ENCODE data around the gene MAP2. TPM values are rescaled to one million over a fixed set of nuclear protein-coding genes. Genes with fewer than 3 reads are reported as not detected.

Gene MAP2
- total and polyA plus RNA-seq, 2 experiments from 2014 or later, result 2.9 to 4.4 TPM

- TF ChIP-seq CREB1 (CRISPR knock-in tag; IDR thresholded peaks at IDR 0.05; ENCODE audit: low read depth) (no peak), ZNF462 (CRISPR knock-in tag; IDR thresholded peaks at IDR 0.05) (no peak), ETS1 (IDR thresholded peaks at IDR 0.05) (no peak), POLR2AphosphoS5 (IDR thresholded peaks at IDR 0.05; ENCODE audit: low read depth) (no peak), STAT1 (IDR thresholded peaks at IDR 0.05; ENCODE audit: unreplicated experiment) (no peak), EZH2 (IDR thresholded peaks at IDR 0.05; ENCODE audit: low read depth, unreplicated experiment) (no peak), CTCF (conservative IDR thresholded peaks at IDR 0.05; ENCODE audit: low read depth in 2 of 2) (no peak), ZNF114 (CRISPR knock-in tag; IDR thresholded peaks at IDR 0.05) (no peak)
- no peaks in the 10 kb centered on the region for H3K79me2 ChIP-seq (replicated peaks; ENCODE audit: insufficient read depth)
- no peaks in the 10 kb centered on the region for H3F3A ChIP-seq (replicated peaks; ENCODE audit: low read depth)
- no peaks in the 10 kb centered on the region for H4K20me1 ChIP-seq (replicated peaks; ENCODE audit: insufficient read depth)
- Mint-ChIP-seq H3K4me3 (no peak overlapping the region), H3K27me3 (ENCODE audit: insufficient read depth, low read depth, poor library complexity) (no peaks in the 10 kb centered on the region), H3K27ac (no peak overlapping the region), H3K9me3 (peaks cover 15% of the 10 kb centered on the region; the same call in 2 of the 3 replicates), H3K4me1 (peaks cover 4% of the 10 kb centered on the region), H3K36me3 (ENCODE audit: low read depth) (peaks cover 11% of the 10 kb centered on the region; the same call in 1 of the 3 replicates)
- H3K4me1 ChIP-seq (ENCODE audit: insufficient read depth), result no peaks in the 10 kb centered on the region; the same call in 1 of the 2 replicates
- H3K27me3 ChIP-seq (ENCODE audit: insufficient read depth), result no peaks in the 10 kb centered on the region
- H3K9me2 ChIP-seq (ENCODE audit: insufficient read depth), result no peaks in the 10 kb centered on the region
- H3K27ac ChIP-seq (ENCODE audit: low read depth), result no peak overlapping the region
- no peak for ATAC-seq
- H3K4me2 ChIP-seq, result no peak overlapping the region
- DNase-seq (ENCODE audit: low spot score), result no peak
- no peak overlapping the region for H2AFZ ChIP-seq
- H3K36me3 ChIP-seq (ENCODE audit: insufficient read depth), result no peaks in the 10 kb centered on the region; the same call in 1 of the 2 replicates
- no peak overlapping the region for H3K4me3 ChIP-seq
Observed at GRCh38 chr2:209411296-209411695, 12.6 kb upstream of the MAP2 start.

All from GM23338 (cell line).